Daoy (cell line): ENCODE data around the gene ARPC1B. TPM values are rescaled to one million over a fixed set of nuclear protein-coding genes. Genes with fewer than 3 reads are reported as not detected.

Experiments
- total RNA-seq: library from RNA; depleted of rRNA; stranded (reverse); fragments of >200 nt; shearing (Covaris generic); gene quantifications from 2 replicates; pipeline ENCODE4 v1.2.3, GENCODE V29; 2014; rRNA removed

Gene ARPC1B
- total RNA-seq, 1 experiment from 2014 or later: 377 TPM

Other genes with a start within 250 kb of the ARPC1B start
- gene SMURF1, start 230.6 kb upstream of the ARPC1B start, total RNA-seq: 42.5 and 46.6 TPM in 2 replicates
- gene KPNA7, start 166.6 kb upstream of the ARPC1B start, total RNA-seq: not detected in 2 replicates
- gene MYH16, start 101.9 kb upstream of the ARPC1B start, total RNA-seq: 0.51 TPM in 1 of 2 replicates, not detected in the other
- gene ARPC1A, start 48.8 kb upstream of the ARPC1B start, total RNA-seq: 291 and 326 TPM in 2 replicates
- gene PDAP1, start 33.9 kb downstream of the ARPC1B start, total RNA-seq: 263 and 279 TPM in 2 replicates
- gene BUD31, start 34.2 kb downstream of the ARPC1B start, total RNA-seq: 374 and 510 TPM in 2 replicates
- 9.7 and 11.9 TPM in 2 replicates for gene PTCD1, start 64.1 kb downstream of the ARPC1B start, total RNA-seq
- 51.9 and 60.1 TPM in 2 replicates for gene CPSF4, start 64.2 kb downstream of the ARPC1B start, total RNA-seq
- gene ATP5MF, start 91.4 kb downstream of the ARPC1B start, total RNA-seq: 686 and 1,432 TPM in 2 replicates
- 15.6 and 17.8 TPM in 2 replicates for gene ZNF789, start 98.2 kb downstream of the ARPC1B start, total RNA-seq
- 33.4 and 37.5 TPM in 2 replicates for gene ZNF394, start 125.6 kb downstream of the ARPC1B start, total RNA-seq
- gene ZKSCAN5, start 129.9 kb downstream of the ARPC1B start, total RNA-seq: 20.5 and 27.7 TPM in 2 replicates
- gene FAM200A, start 177.4 kb downstream of the ARPC1B start, total RNA-seq: 18.7 and 22.4 TPM in 2 replicates
- gene ZNF655, start 183.9 kb downstream of the ARPC1B start, total RNA-seq: 89.1 and 116 TPM in 2 replicates
- 0.69 TPM in 1 of 2 replicates, not detected in the other for gene TMEM225B, start 223.5 kb downstream of the ARPC1B start, total RNA-seq
- gene ZSCAN25, start 242.2 kb downstream of the ARPC1B start, total RNA-seq: 19.6 and 20.5 TPM in 2 replicates